CD4-positive, alpha-beta T cell (primary cell): Measurements from ENCODE around the gene LEMD2. TPM values are rescaled to one million over a fixed set of nuclear protein-coding genes. Genes with fewer than 3 reads are reported as not detected.

Experiments used
- ATAC-seq: fragments of 200-7000 bp; cut with Tn5 transposase; one replicate; pipeline ENCODE4 v1.10.0; 2022; ENCODE audit warnings: mild to moderate bottlenecking; ENCODE audit not compliant: poor library complexity
- CTCF ChIA-PET: fragments of 350-600 bp; sonication (Branson Sonifier 250); formaldehyde crosslinking; loops from one replicate; lab custom pipeline; 2021; ENCODE audit warnings: antibody characterized with exemption, inconsistent platforms; lab: Charles Lee
- POLR2A ChIA-PET: fragments of 350-600 bp; sonication (Branson Sonifier 250); formaldehyde crosslinking; loops from one replicate; lab custom pipeline; 2021; ENCODE audit warnings: antibody characterized with exemption, inconsistent platforms; lab: Charles Lee
- DNase-seq, 14 experiments: peaks; one replicate each; pipeline ENCODE4 v3.0.0-alpha.2; 2013 to 2020; ENCODE audit warnings: mixed read lengths in 2 of 14
- H3K27ac ChIP-seq, 2 donors: one replicate each; pipeline versions ENCODE4 v1.5.1 to v1.7.0; 2013; ENCODE audit warnings: low read length in 2 of 2, low read depth in 1 of 2, mild to moderate bottlenecking in 1 of 2
- H3K27me3 ChIP-seq, 2 experiments: 1 replicate in 1 of 2; 2 replicates in 1 of 2; pipeline versions ENCODE4 v1.6.1 to v1.7.0; 2013; ENCODE audit warnings: low read length in 2 of 2, control low read depth in 1 of 2, mild to moderate bottlenecking in 1 of 2, moderate library complexity in 1 of 2; ENCODE audit not compliant: insufficient read depth in 2 of 2, control insufficient read depth in 1 of 2
- H3K36me3 ChIP-seq: one replicate; pipeline ENCODE4 v1.6.1; 2013; ENCODE audit warnings: low read length, control low read depth; ENCODE audit not compliant: insufficient read depth
- H3K4me1 ChIP-seq: one replicate; pipeline ENCODE4 v1.6.1; 2013; ENCODE audit warnings: low read length, control low read depth; ENCODE audit not compliant: insufficient read depth
- H3K4me3 ChIP-seq: one replicate; pipeline ENCODE4 v1.5.1; 2013; ENCODE audit warnings: mild to moderate bottlenecking, low read length, moderate library complexity
- H3K9me3 ChIP-seq, 2 experiments: 1 replicate in 1 of 2; 2 replicates in 1 of 2; pipeline versions ENCODE4 v1.6.1 to v1.7.0; 2013; ENCODE audit warnings: low read length in 2 of 2, mild to moderate bottlenecking in 2 of 2, control low read depth in 1 of 2, moderate library complexity in 1 of 2; ENCODE audit not compliant: control insufficient read depth in 1 of 2, insufficient read depth in 1 of 2
- H3K27ac Mint-ChIP-seq: one replicate; pipeline ENCODE4 v1.8.0; 2020; ENCODE audit warnings: mixed read lengths
- H3K27me3 Mint-ChIP-seq: one replicate; pipeline ENCODE4 v1.8.0; 2021; ENCODE audit warnings: mixed read lengths
- H3K36me3 Mint-ChIP-seq: one replicate; pipeline ENCODE4 v1.8.0; 2021; ENCODE audit warnings: low read depth, mixed read lengths
- H3K4me1 Mint-ChIP-seq: one replicate; pipeline ENCODE4 v1.8.0; 2021; ENCODE audit warnings: low read depth, mixed read lengths
- H3K4me3 Mint-ChIP-seq: one replicate; pipeline ENCODE4 v1.8.0; 2020; ENCODE audit warnings: mild to moderate bottlenecking, mixed read lengths
- H3K9me3 Mint-ChIP-seq: one replicate; pipeline ENCODE4 v1.8.0; 2020; ENCODE audit warnings: mixed read lengths
- CTCF ChIP-seq: fragments of 200-600 bp; IDR thresholded peaks from one replicate; pipeline ENCODE4 v1.8.0; 2022; ENCODE audit warnings: antibody characterized with exemption, mild to moderate bottlenecking
- intact Hi-C, 2 experiments: fragments of 100-400 bp; cut with DNase I in 1 of 2; cut with micrococcal nuclease in 1 of 2; formaldehyde crosslinking; loops; one replicate each; pipeline versions ENCODE4 v1.15.1 to v1.9.0; 2023 to 2025; cut with DNase I, micrococcal nuclease
- total RNA-seq, 174 experiments: library from RNA in 2 of 174; stranded (reverse) in 2 of 174; gene quantifications; one replicate each; pipeline ENCODE4 v1.2.3 and lab custom pipeline; 2021 to 2026

Gene LEMD2
- total RNA-seq, 2 experiments from 2014 or later: 122 to 124 TPM

GRCh38 chr6:33790910-33791309, 2.0 kb upstream of the LEMD2 start:
- Mint-ChIP-seq H3K27me3 (no peaks in the 10 kb centered on the region), H3K4me1 (peaks cover 28% of the 10 kb centered on the region), H3K9me3 (no peaks in the 10 kb centered on the region), H3K4me3 (peak overlapping the region; percentile 18), H3K36me3 (peaks cover 26% of the 10 kb centered on the region), H3K27ac (no peak overlapping the region)
- intact Hi-C loops: loop anchor here in 1 of 2 experiments (5.0 kb wide), 1 partner anchor 111 kb away; no protein-coding TSS in a partner anchor
- Histone ChIP-seq H3K4me3 (no peak overlapping the region), H3K27me3 (no peaks in the 10 kb centered on the region), H3K9me3 (no peaks in the 10 kb centered on the region), H3K36me3 (peaks cover 14% of the 10 kb centered on the region), H3K4me1 (peaks cover 27% of the 10 kb centered on the region), H3K27ac (no peak overlapping the region)
- DNase-seq (no peak), ATAC-seq (no peak)
- no peak for TF ChIP-seq CTCF
- POLR2A ChIA-PET: interaction anchor here (0.6 kb wide), 1 partner anchor 625 kb away, joined by 3 read pairs; no protein-coding TSS in a partner anchor
- CTCF ChIA-PET: no interaction called here

GRCh38 chr6:33790379-33790778, 1.4 kb upstream of the LEMD2 start:
- peaks cover 34% of the 10 kb centered on the region for H3K4me1 Mint-ChIP-seq
- H3K9me3 Mint-ChIP-seq: no peaks in the 10 kb centered on the region
- peaks cover 30% of the 10 kb centered on the region for H3K36me3 Mint-ChIP-seq
- peak overlapping the region; percentile 82 for H3K4me3 Mint-ChIP-seq
- Histone ChIP-seq H3K9me3 (no peaks in the 10 kb centered on the region), H3K27me3 (no peaks in the 10 kb centered on the region), H3K27ac (no peak overlapping the region), H3K4me3 (no peak overlapping the region), H3K36me3 (peaks cover 17% of the 10 kb centered on the region), H3K4me1 (peaks cover 32% of the 10 kb centered on the region)
- intact Hi-C loops: loop anchor here in 1 of 2 experiments (5.0 kb wide), 1 partner anchor 112 kb away; no protein-coding TSS in a partner anchor
- no peak for TF ChIP-seq CTCF
- CTCF ChIA-PET: no interaction called here
- peak overlapping the region; percentile 74 for H3K27ac Mint-ChIP-seq
- ATAC-seq (no peak), DNase-seq (no peak)
- POLR2A ChIA-PET: interaction anchor here (0.6 kb wide), 1 partner anchor 625 kb away, joined by 3 read pairs; no protein-coding TSS in a partner anchor
- no peaks in the 10 kb centered on the region for H3K27me3 Mint-ChIP-seq

GRCh38 chr6:33789550-33789895, 593 bp upstream of the LEMD2 start:
- Mint-ChIP-seq H3K4me1 (peaks cover 42% of the 10 kb centered on the region), H3K36me3 (peaks cover 38% of the 10 kb centered on the region), H3K27ac (peak overlapping the region; percentile 85), H3K4me3 (peak overlapping the region; percentile 86), H3K9me3 (no peaks in the 10 kb centered on the region), H3K27me3 (no peaks in the 10 kb centered on the region)
- H3K4me1 ChIP-seq: peaks cover 41% of the 10 kb centered on the region
- DNase-seq: peak in 1 of 14 experiments; percentile 42
- H3K27ac ChIP-seq: no peak overlapping the region
- ATAC-seq: no peak
- ChIA-PET POLR2A (interaction anchor here (0.7 to 2.3 kb wide), 6 partner anchors 9 to 967 kb away, joined by 3 to 10 read pairs (median 4); partner anchors contain the start of gene BAK1), CTCF (interaction anchor here (2.7 kb wide), 1 partner anchor 78 kb away, joined by 9 read pairs; the partner anchor contains the start of gene UQCC2)
- no peak overlapping the region for H3K4me3 ChIP-seq
- no peaks in the 10 kb centered on the region for H3K27me3 ChIP-seq
- TF ChIP-seq CTCF: no peak
- H3K9me3 ChIP-seq: no peaks in the 10 kb centered on the region
- intact Hi-C loops: loop anchor here (1.0 to 10.0 kb wide), 7 partner anchors 78 to 735 kb away; partner anchors contain the start of genes B3GALT4 (in 1 of the 2), RPS10 (in 1 of the 2), RPS18 (in 1 of the 2) and SMIM29 (in 1 of the 2)
- H3K36me3 ChIP-seq: peaks cover 26% of the 10 kb centered on the region
